Prostate gland (tissue), 2 donors: ENCODE data around the gene GRHL1.

ENCODE experiments used
- POLR2A ChIP-seq: fragments of 450-650 bp; IDR thresholded peaks from one replicate; pipeline ENCODE4 v1.6.1; 2016; ENCODE audit warnings: antibody characterized with exemption, mild to moderate bottlenecking
- TF ChIP-seq, protein P1 (sequence below), 4 experiments: fragments of 200-600 bp in 2 of 4; fragments of 450-650 bp in 2 of 4; sonication (generic) in 2 of 4; IDR thresholded peaks; 1 replicate in 3 of 4; 2 replicates in 1 of 4; pipeline ENCODE4 v1.5.1; 2016 to 2019; ENCODE audit warnings: antibody characterized with exemption in 4 of 4, mild to moderate bottlenecking in 2 of 4, moderate library complexity in 2 of 4

DNA sequence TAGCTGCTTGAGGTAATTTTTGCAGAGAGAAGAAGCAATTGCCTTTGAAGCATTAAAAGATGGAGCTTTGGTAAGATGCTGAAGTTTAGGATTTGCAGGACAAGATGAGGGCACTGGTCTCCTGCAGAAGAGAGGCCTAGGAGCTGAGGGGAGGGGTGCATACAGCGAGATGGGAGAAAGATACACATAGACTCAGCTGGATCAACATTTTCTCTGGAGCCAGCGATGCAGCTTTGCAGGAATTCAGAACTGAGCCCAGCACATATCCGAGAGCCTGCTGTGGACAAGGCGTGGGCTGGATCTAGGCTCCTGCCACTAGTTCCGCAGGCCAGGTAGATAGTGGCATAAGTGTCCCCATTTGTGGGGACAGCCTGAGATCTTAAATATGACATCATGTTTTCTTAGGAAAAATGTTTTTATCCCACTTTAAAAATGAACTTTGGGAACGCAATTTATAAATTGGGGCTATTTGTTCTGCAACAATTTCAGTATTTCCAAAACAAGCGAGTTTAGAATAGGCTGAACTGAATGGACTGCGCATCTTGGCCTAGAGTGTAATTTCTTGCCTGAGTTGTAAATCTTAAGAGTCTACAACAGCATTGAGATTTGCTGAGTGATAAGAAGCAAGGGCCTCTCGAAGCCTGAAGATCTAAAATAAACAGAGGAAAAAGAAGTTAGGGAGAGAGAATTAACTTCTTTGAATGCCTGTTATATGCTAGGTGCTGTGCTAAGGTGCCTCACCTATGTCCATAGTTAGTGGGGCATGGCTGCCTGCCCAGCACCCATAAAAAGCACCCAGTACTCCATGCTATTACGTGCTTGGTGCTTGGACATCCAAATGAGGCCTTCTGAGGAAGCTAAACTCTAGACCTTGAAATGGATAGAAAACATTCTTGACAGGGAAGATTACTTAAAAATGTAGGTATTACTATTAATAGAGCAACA is 17.3 kb downstream of the GRHL1 start:
- TF ChIP-seq, protein P1, sequence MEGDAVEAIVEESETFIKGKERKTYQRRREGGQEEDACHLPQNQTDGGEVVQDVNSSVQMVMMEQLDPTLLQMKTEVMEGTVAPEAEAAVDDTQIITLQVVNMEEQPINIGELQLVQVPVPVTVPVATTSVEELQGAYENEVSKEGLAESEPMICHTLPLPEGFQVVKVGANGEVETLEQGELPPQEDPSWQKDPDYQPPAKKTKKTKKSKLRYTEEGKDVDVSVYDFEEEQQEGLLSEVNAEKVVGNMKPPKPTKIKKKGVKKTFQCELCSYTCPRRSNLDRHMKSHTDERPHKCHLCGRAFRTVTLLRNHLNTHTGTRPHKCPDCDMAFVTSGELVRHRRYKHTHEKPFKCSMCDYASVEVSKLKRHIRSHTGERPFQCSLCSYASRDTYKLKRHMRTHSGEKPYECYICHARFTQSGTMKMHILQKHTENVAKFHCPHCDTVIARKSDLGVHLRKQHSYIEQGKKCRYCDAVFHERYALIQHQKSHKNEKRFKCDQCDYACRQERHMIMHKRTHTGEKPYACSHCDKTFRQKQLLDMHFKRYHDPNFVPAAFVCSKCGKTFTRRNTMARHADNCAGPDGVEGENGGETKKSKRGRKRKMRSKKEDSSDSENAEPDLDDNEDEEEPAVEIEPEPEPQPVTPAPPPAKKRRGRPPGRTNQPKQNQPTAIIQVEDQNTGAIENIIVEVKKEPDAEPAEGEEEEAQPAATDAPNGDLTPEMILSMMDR (IDR thresholded peaks at IDR 0.05) = no peak
- no peak for TF ChIP-seq POLR2A
